RWPE2 (cell line): ENCODE results near the gene POLE.
A peak's percentile ranks its signal among the peaks of the same experiment; 100 is the strongest.

Experiments used
- ATAC-seq: fragments of 200-7000 bp; cut with Tn5 transposase; 3 replicates; pipeline ENCODE4 v1.9.1; 2021; ENCODE audit warnings: low read depth
- DNase-seq: peaks from one replicate; pipeline ENCODE4 v3.0.0-alpha.2; 2020; ENCODE audit warnings: low spot score
- H3K27ac ChIP-seq: fragments of 450-650 bp; 2 replicates; pipeline ENCODE4 v1.5.1; 2017; ENCODE audit warnings: mild to moderate bottlenecking; ENCODE audit not compliant: poor library complexity, severe bottlenecking
- H3K27me3 ChIP-seq: fragments of 250-450 bp; sonication (Bioruptor Pico); 2 replicates; pipeline ENCODE4 v1.5.1; 2021; ENCODE audit warnings: mild to moderate bottlenecking, moderate library complexity; ENCODE audit not compliant: insufficient read depth, poor library complexity, severe bottlenecking
- H3K36me3 ChIP-seq: fragments of 250-450 bp; sonication (Bioruptor Pico); 2 replicates; pipeline ENCODE4 v1.5.1; 2020; ENCODE audit warnings: low read depth, mild to moderate bottlenecking, moderate library complexity
- H3K4me1 ChIP-seq: fragments of 250-450 bp; sonication (Bioruptor Pico); 2 replicates; pipeline ENCODE4 v1.5.1; 2021; ENCODE audit warnings: mild to moderate bottlenecking, moderate library complexity; ENCODE audit not compliant: insufficient read depth, poor library complexity, severe bottlenecking
- H3K4me3 ChIP-seq: fragments of 250-450 bp; sonication (Bioruptor Pico); 2 replicates; pipeline ENCODE4 v1.5.1; 2021; ENCODE audit warnings: mild to moderate bottlenecking, moderate library complexity; ENCODE audit not compliant: severe bottlenecking
- H3K9me3 ChIP-seq: fragments of 250-450 bp; sonication (Bioruptor Pico); 2 replicates; pipeline ENCODE4 v1.5.1; 2021; ENCODE audit warnings: mild to moderate bottlenecking, moderate library complexity; ENCODE audit not compliant: severe bottlenecking
- CTCF ChIP-seq: fragments of 450-650 bp; IDR thresholded peaks from one replicate; pipeline ENCODE4 v1.5.1; 2017; ENCODE audit warnings: mild to moderate bottlenecking, moderate library complexity; ENCODE audit not compliant: poor library complexity, severe bottlenecking

POLE gene

GRCh38 chr12:132595183-132595582, 92.0 kb downstream of the POLE start:
- H3K9me3 ChIP-seq, result no peaks in the 10 kb centered on the region
- H3K36me3 ChIP-seq, result no peaks in the 10 kb centered on the region
- no peaks in the 10 kb centered on the region for H3K27me3 ChIP-seq
- H3K4me1 ChIP-seq, result no peaks in the 10 kb centered on the region
- ATAC-seq (no peak), DNase-seq (no peak)
- no peak overlapping the region for H3K4me3 ChIP-seq
- TF ChIP-seq CTCF, result no peak
- no peak overlapping the region for H3K27ac ChIP-seq

GRCh38 chr12:132593938-132594358, 93.2 kb downstream of the POLE start:
- Histone ChIP-seq H3K4me1 (no peaks in the 10 kb centered on the region), H3K9me3 (no peaks in the 10 kb centered on the region), H3K36me3 (no peaks in the 10 kb centered on the region), H3K4me3 (no peak overlapping the region), H3K27ac (no peak overlapping the region), H3K27me3 (no peaks in the 10 kb centered on the region)
- DNase-seq, result peak; percentile 97
- no peak for TF ChIP-seq CTCF
- ATAC-seq, result peak; percentile 99

- ATAC-seq (no peak; the same call in 2 of the 3 replicates), DNase-seq (no peak)
- H3K9me3 ChIP-seq, result no peaks in the 10 kb centered on the region
- TF ChIP-seq CTCF, result no peak
- no peak overlapping the region for H3K27ac ChIP-seq
- no peaks in the 10 kb centered on the region for H3K4me1 ChIP-seq
- H3K36me3 ChIP-seq, result no peaks in the 10 kb centered on the region
- H3K27me3 ChIP-seq, result no peaks in the 10 kb centered on the region
- no peak overlapping the region for H3K4me3 ChIP-seq
Measured at GRCh38 chr12:132593521-132593920, 93.6 kb downstream of the POLE start.

GRCh38 chr12:132593071-132593470, 94.1 kb downstream of the POLE start:
- no peaks in the 10 kb centered on the region for H3K9me3 ChIP-seq
- ATAC-seq (no peak), DNase-seq (no peak)
- H3K4me3 ChIP-seq, result no peak overlapping the region
- no peaks in the 10 kb centered on the region for H3K27me3 ChIP-seq
- H3K27ac ChIP-seq, result no peak overlapping the region
- no peak for TF ChIP-seq CTCF
- no peaks in the 10 kb centered on the region for H3K4me1 ChIP-seq
- H3K36me3 ChIP-seq, result no peaks in the 10 kb centered on the region

- Histone ChIP-seq H3K4me3 (no peak overlapping the region), H3K27me3 (no peaks in the 10 kb centered on the region), H3K9me3 (no peaks in the 10 kb centered on the region), H3K4me1 (no peaks in the 10 kb centered on the region), H3K36me3 (no peaks in the 10 kb centered on the region), H3K27ac (no peak overlapping the region)
- ATAC-seq (no peak), DNase-seq (no peak)
- no peak for TF ChIP-seq CTCF
Measured at GRCh38 chr12:132592282-132592970, 94.7 kb downstream of the POLE start.
